Measurements from ENCODE around the gene BCL2. TPM values are rescaled to one million over a fixed set of nuclear protein-coding genes. Genes with fewer than 3 reads are reported as not detected.

The BCL2 gene
- total RNA-seq, 2 donors from 2014 or later: 98.3 to 133 TPM

GRCh38 chr18:63150326-63150725, 169.2 kb downstream of the BCL2 start:
- peak overlapping the region; percentile 43 for H3K27ac Mint-ChIP-seq

DNA sequence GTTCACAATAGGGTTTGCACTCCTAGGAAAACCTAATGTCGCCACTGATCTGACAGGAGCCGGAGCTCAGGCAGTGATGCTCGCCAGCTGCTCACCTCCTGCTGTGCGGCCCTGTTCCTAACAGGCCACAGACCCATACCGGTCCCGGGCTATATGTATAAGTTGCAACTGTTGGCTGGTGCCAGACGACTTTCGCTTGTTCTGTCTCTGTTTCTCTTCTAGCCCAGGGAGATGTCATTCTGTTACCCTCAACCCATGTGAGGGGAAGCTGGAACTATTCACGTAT, 170.3 kb downstream of the BCL2 start:
- Mint-ChIP-seq H3K4me1 (ENCODE audit: low read depth) (peaks cover 69% of the 10 kb centered on the region), H3K9me3 (no peaks in the 10 kb centered on the region), H3K27me3 (ENCODE audit: low read depth) (no peaks in the 10 kb centered on the region), H3K27ac (peak overlapping the region; percentile 49), H3K36me3 (ENCODE audit: insufficient read depth in 2 of 2) (peaks cover 6 to 13% of the 10 kb centered on the region in 2 donors), H3K4me3 (no peak overlapping the region)
- DNase-seq (no peak), ATAC-seq (replicated peaks in 1 of 2) (no peak)

More at GRCh38 chr18:63150326-63150725, 169.2 kb downstream of the BCL2 start:
- Mint-ChIP-seq H3K36me3 (ENCODE audit: insufficient read depth in 2 of 2) (peaks cover 5 to 19% of the 10 kb centered on the region in 2 donors), H3K9me3 (no peaks in the 10 kb centered on the region), H3K4me1 (ENCODE audit: low read depth) (peaks cover 74% of the 10 kb centered on the region), H3K27me3 (ENCODE audit: low read depth) (no peaks in the 10 kb centered on the region), H3K4me3 (peak overlapping the region in 1 of 2 donors; percentile 63)
- DNase-seq: no peak
- ATAC-seq (replicated peaks in 1 of 2): no peak

GRCh38 chr18:63148449-63149301, 170.9 kb downstream of the BCL2 start:
- Mint-ChIP-seq H3K36me3 (ENCODE audit: insufficient read depth in 2 of 2) (peaks cover 6 to 9% of the 10 kb centered on the region in 2 donors), H3K4me1 (ENCODE audit: low read depth) (peaks cover 69% of the 10 kb centered on the region), H3K27me3 (ENCODE audit: low read depth) (no peaks in the 10 kb centered on the region), H3K27ac (no peak overlapping the region), H3K4me3 (no peak overlapping the region), H3K9me3 (no peaks in the 10 kb centered on the region)
- ATAC-seq (replicated peaks in 1 of 2) (no peak), DNase-seq (no peak)

- peaks cover 67% of the 10 kb centered on the region for H3K4me1 Mint-ChIP-seq (ENCODE audit: low read depth)
- no peaks in the 10 kb centered on the region for H3K9me3 Mint-ChIP-seq
- H3K36me3 Mint-ChIP-seq (ENCODE audit: insufficient read depth in 2 of 2): peaks cover 7 to 9% of the 10 kb centered on the region in 2 donors
- no peak for ATAC-seq (replicated peaks in 1 of 2)
- no peak for DNase-seq
- no peak overlapping the region for H3K4me3 Mint-ChIP-seq
- H3K27me3 Mint-ChIP-seq (ENCODE audit: low read depth): no peaks in the 10 kb centered on the region
- peak overlapping the region; percentile 47 for H3K27ac Mint-ChIP-seq
These were observed 171.6 kb downstream of the BCL2 start for GRCh38 chr18:63147973-63148372.

- ATAC-seq (replicated peaks in 1 of 2): no peak
- DNase-seq: no peak
- Mint-ChIP-seq H3K4me3 (no peak overlapping the region), H3K9me3 (no peaks in the 10 kb centered on the region), H3K4me1 (ENCODE audit: low read depth) (peaks cover 64% of the 10 kb centered on the region), H3K27ac (no peak overlapping the region), H3K36me3 (ENCODE audit: insufficient read depth in 2 of 2) (peaks cover 12% of the 10 kb centered on the region in 2 donors), H3K27me3 (ENCODE audit: low read depth) (no peaks in the 10 kb centered on the region)
These were observed 172.7 kb downstream of the BCL2 start for GRCh38 chr18:63146828-63147409.

DNA sequence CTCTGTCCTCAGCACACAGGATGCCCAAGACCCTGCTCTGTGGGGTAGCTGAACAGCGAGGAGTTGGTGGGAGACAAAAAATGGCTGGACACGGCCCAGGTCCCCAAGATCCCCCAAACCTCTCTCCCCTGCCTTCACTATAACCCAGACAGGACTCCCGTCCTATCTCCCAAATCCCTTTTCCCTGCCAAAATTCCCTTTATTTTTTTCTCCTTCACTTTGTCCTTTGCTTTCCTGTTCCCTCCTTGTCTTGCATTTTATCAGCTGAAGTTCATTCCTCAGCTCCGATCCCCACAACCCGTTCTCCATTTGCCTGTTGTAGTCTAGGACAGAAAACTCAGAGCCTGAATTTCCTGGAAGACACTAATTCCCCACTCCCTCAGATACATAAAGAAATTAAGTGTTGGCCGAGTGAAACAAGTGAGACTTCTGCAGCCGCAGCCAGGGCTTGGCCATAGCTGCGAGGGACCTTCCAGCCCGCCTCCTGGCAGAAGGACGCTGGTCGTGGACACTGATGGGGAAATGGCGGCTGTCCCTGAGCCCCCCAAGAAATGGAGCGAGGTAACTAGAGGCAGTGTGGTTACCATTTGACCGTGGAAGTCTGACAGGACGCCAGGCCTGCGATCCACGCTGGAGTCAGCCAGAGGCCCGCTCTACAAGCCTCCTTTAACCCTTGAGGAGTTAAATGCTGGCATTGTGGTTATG, 173.6 kb downstream of the BCL2 start:
- ATAC-seq (replicated peaks in 1 of 2) (no peak), DNase-seq (no peak)
- H3K27ac Mint-ChIP-seq: peak overlapping the region; percentile 66
- no peak overlapping the region for H3K4me3 Mint-ChIP-seq
- peaks cover 18 to 19% of the 10 kb centered on the region in 2 donors for H3K36me3 Mint-ChIP-seq (ENCODE audit: insufficient read depth in 2 of 2)
- H3K4me1 Mint-ChIP-seq (ENCODE audit: low read depth): peaks cover 64% of the 10 kb centered on the region
- H3K27me3 Mint-ChIP-seq (ENCODE audit: low read depth): no peaks in the 10 kb centered on the region
- H3K9me3 Mint-ChIP-seq: peaks cover 0 to 3% of the 10 kb centered on the region in 2 donors

GRCh38 chr18:63145166-63145850, 174.3 kb downstream of the BCL2 start:
- H3K36me3 Mint-ChIP-seq (ENCODE audit: insufficient read depth in 2 of 2): peaks cover 22 to 24% of the 10 kb centered on the region in 2 donors
- peaks cover 1 to 3% of the 10 kb centered on the region in 2 donors for H3K9me3 Mint-ChIP-seq
- H3K4me3 Mint-ChIP-seq: no peak overlapping the region
- H3K27ac Mint-ChIP-seq: no peak overlapping the region
- no peaks in the 10 kb centered on the region for H3K27me3 Mint-ChIP-seq (ENCODE audit: low read depth)
- H3K4me1 Mint-ChIP-seq (ENCODE audit: low read depth): peaks cover 64% of the 10 kb centered on the region
- DNase-seq: no peak
- ATAC-seq (replicated peaks in 1 of 2): no peak

DNA sequence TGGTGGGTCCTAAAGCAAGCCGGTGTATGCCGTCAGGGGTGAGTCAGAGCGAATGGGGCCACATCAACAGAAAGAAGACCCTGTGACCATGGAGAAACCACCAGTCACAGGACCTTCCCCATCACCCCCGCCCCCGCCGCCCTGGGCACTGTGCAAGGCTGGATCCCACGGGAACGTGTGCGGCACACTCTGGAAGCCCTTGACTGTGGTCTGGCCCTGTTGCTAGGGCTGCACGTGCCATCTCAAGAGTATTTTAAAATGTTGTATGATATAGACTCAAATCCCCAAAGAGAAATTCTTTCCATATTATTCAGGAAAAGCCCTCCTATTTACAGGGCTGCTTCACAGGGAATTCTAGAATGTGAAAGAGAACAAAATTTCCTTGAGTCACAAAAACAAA, 174.8 kb downstream of the BCL2 start:
- no peak for DNase-seq
- Mint-ChIP-seq H3K36me3 (ENCODE audit: insufficient read depth in 2 of 2) (peaks cover 24 to 26% of the 10 kb centered on the region in 2 donors), H3K27ac (no peak overlapping the region), H3K9me3 (peaks cover 3 to 4% of the 10 kb centered on the region in 2 donors), H3K4me1 (ENCODE audit: low read depth) (peaks cover 68% of the 10 kb centered on the region), H3K27me3 (ENCODE audit: low read depth) (no peaks in the 10 kb centered on the region), H3K4me3 (no peak overlapping the region)
- no peak for ATAC-seq (replicated peaks in 1 of 2)

DNA sequence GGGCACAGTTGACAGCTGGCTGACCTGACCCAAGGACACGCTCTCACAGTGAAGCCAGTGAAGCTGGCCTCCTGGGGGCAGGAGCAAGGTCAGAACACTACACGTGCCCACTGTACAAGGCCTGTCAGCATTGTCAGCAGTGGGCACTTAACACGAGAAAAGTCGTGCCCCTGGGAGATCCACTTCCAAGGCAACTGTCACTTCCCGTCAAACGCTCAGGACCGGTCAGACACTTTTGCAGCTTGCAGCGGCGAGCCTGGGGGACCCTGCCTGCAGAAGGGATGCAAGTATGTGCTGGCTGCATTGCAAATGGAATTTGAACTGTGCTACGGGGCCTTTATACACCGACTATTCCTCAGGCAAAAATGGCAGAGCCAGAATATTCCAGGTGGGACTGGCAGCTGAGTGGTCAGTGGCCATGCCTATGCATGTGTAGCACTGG, 176.2 kb downstream of the BCL2 start:
- peaks cover 3 to 4% of the 10 kb centered on the region in 2 donors for H3K9me3 Mint-ChIP-seq
- H3K4me3 Mint-ChIP-seq: no peak overlapping the region
- H3K27me3 Mint-ChIP-seq (ENCODE audit: low read depth): no peaks in the 10 kb centered on the region
- DNase-seq: no peak
- H3K27ac Mint-ChIP-seq: no peak overlapping the region
- ATAC-seq (replicated peaks in 1 of 2): no peak
- H3K36me3 Mint-ChIP-seq (ENCODE audit: insufficient read depth in 2 of 2): peaks cover 21 to 22% of the 10 kb centered on the region in 2 donors
- H3K4me1 Mint-ChIP-seq (ENCODE audit: low read depth): peaks cover 72% of the 10 kb centered on the region

DNA sequence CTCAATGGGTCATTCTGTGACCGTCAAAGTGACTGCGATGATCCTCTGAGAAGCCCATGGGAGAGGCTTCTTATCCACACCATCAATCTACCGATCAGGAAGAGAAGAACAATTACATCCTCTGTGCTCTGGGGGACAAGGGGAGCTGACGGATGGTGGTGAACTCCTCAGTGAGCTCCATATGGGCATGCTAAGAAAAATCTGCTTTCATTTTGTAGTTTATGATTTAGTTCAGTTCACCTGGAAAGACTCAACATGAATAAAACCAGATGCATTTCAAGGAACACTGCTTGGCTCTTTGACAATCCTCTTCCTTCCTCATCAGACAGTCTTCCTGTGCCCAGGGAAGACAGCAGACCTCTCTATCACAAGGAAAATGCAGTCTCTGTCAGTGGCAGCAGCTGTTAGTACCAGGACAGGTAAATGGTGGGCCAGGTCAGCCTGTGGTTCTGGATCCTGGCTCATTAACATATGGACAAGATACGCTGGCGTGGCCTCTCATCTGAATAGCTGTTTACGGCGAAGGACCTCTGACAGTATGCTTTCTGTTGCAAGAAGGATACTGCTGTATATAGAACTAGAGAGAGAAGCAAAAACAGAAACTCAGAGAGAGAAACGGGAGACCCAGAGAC, 176.9 kb downstream of the BCL2 start:
- Mint-ChIP-seq H3K4me1 (ENCODE audit: low read depth) (peaks cover 75% of the 10 kb centered on the region), H3K4me3 (no peak overlapping the region), H3K27ac (no peak overlapping the region), H3K9me3 (peaks cover 3 to 4% of the 10 kb centered on the region in 2 donors), H3K27me3 (ENCODE audit: low read depth) (no peaks in the 10 kb centered on the region), H3K36me3 (ENCODE audit: insufficient read depth in 2 of 2) (peaks cover 21 to 22% of the 10 kb centered on the region in 2 donors)
- ATAC-seq (replicated peaks in 1 of 2) (no peak), DNase-seq (no peak)

GRCh38 chr18:63141778-63142176, 177.8 kb downstream of the BCL2 start:
- DNase-seq (no peak), ATAC-seq (replicated peaks in 1 of 2) (no peak)
- H3K4me1 Mint-ChIP-seq (ENCODE audit: low read depth): peaks cover 84% of the 10 kb centered on the region
- peaks cover 5 to 6% of the 10 kb centered on the region in 2 donors for H3K9me3 Mint-ChIP-seq
- no peaks in the 10 kb centered on the region for H3K27me3 Mint-ChIP-seq (ENCODE audit: low read depth)
- H3K4me3 Mint-ChIP-seq: no peak overlapping the region
- peaks cover 25% of the 10 kb centered on the region in 2 donors for H3K36me3 Mint-ChIP-seq (ENCODE audit: insufficient read depth in 2 of 2)
- peak overlapping the region; percentile 20 for H3K27ac Mint-ChIP-seq

DNA sequence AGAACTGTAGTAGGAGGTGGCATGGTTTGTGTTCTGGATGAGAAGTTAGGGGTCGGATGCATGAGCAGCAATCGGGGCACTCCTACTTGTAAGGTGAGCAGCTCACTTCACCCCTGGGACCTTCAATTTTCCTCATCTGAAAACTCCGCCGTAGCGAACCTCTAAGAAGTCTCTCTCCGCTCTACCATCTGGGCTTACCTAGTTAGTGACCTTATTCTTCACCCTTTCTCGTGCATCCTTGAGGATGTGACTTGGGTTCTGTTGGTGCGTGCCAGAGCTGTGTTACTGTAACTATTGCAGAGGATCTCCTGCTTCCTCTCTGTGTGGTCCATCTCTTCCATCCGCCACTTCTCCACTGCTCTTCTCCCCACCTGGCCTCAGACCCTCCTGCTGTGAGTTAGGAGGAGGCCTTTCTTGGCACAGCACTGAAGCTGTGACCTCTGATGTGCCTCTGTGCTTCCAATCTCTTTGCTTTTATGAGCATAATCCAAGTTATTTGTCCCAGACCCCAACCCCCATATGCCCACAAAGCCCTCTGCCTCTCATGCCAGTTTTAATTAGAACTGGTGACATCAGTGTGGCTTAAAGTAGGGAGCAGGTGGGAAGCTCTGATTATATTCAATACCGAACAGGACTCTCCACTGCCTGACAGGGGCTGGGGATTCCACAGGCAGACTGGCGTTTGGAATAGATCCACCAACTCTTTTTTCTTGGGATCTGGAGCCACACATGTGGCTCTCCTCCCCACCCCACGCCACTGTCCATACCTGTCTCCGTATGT, 178.4 kb downstream of the BCL2 start:
- Mint-ChIP-seq H3K27ac (no peak overlapping the region), H3K27me3 (ENCODE audit: low read depth) (no peaks in the 10 kb centered on the region), H3K36me3 (ENCODE audit: insufficient read depth in 2 of 2) (peaks cover 25% of the 10 kb centered on the region in 2 donors), H3K4me3 (no peak overlapping the region), H3K9me3 (peaks cover 5 to 6% of the 10 kb centered on the region in 2 donors), H3K4me1 (ENCODE audit: low read depth) (peaks cover 86% of the 10 kb centered on the region)
- ATAC-seq (replicated peaks in 1 of 2) (no peak), DNase-seq (no peak)
